DOHH2 (cell line): ENCODE data around the gene HCCS.

Source experiments
- H3F3A ChIP-seq: fragments of 200-600 bp; sonication (generic), shearing (Covaris generic); 2 replicates; pipeline ENCODE4 v1.6.0; 2016; ENCODE audit warnings: antibody characterized with exemption, mild to moderate bottlenecking; ENCODE audit not compliant: control insufficient read depth, insufficient read depth
- H3K27ac ChIP-seq: fragments of 200-600 bp; sonication (generic); 2 replicates; pipeline ENCODE4 v1.5.1; 2014; ENCODE audit warnings: low read depth, mild to moderate bottlenecking, low read length, moderate library complexity
- H3K27me3 ChIP-seq: fragments of 200-600 bp; sonication (generic); 2 replicates; pipeline ENCODE4 v1.6.1; 2014; ENCODE audit warnings: mild to moderate bottlenecking, low read length, mixed read lengths; ENCODE audit not compliant: control insufficient read depth
- H3K36me3 ChIP-seq: fragments of 200-600 bp; sonication (generic); 2 replicates; pipeline ENCODE4 v1.6.1; 2014; ENCODE audit warnings: mild to moderate bottlenecking, low read length, moderate library complexity, mixed read lengths; ENCODE audit not compliant: control insufficient read depth
- H3K4me1 ChIP-seq: fragments of 200-600 bp; sonication (generic); 2 replicates; pipeline ENCODE4 v1.6.1; 2014; ENCODE audit warnings: mild to moderate bottlenecking, low read length, mixed read lengths; ENCODE audit not compliant: control insufficient read depth
- H3K4me2 ChIP-seq: fragments of 200-600 bp; sonication (generic); 2 replicates; pipeline ENCODE4 v1.6.0; 2014; ENCODE audit warnings: mild to moderate bottlenecking, low read length, moderate library complexity
- H3K4me3 ChIP-seq: fragments of 200-600 bp; sonication (generic); 2 replicates; pipeline ENCODE4 v1.5.1; 2014; ENCODE audit warnings: mild to moderate bottlenecking, low read length, mixed read lengths
- H3K79me2 ChIP-seq: fragments of 200-600 bp; sonication (generic); 2 replicates; pipeline ENCODE4 v1.6.1; 2014; ENCODE audit warnings: mild to moderate bottlenecking, low read length, mixed read lengths; ENCODE audit not compliant: control insufficient read depth
- H3K9me2 ChIP-seq: fragments of 200-600 bp; sonication (generic); replicated peaks from 2 replicates; pipeline ENCODE4 v1.6.1; 2014; ENCODE audit warnings: mild to moderate bottlenecking, low read length, mixed read lengths; ENCODE audit not compliant: control insufficient read depth
- H3K9me3 ChIP-seq: fragments of 200-600 bp; sonication (generic); 2 replicates; pipeline ENCODE4 v1.6.1; 2014; ENCODE audit warnings: antibody characterized with exemption, low read length, mixed read lengths; ENCODE audit not compliant: control insufficient read depth, insufficient read depth
- H4K20me1 ChIP-seq: fragments of 200-600 bp; sonication (generic); 2 replicates; pipeline ENCODE4 v1.6.0; 2014; ENCODE audit warnings: low read depth, mild to moderate bottlenecking, antibody characterized with exemption, low read length, moderate library complexity; ENCODE audit not compliant: control insufficient read depth, insufficient read depth
- EZH2phosphoT487 ChIP-seq: fragments of 200-600 bp; sonication (generic); IDR thresholded peaks from 2 replicates; pipeline ENCODE4 v1.6.1; 2017; ENCODE audit warnings: borderline replicate concordance, mild to moderate bottlenecking, antibody characterized with exemption, low read length, moderate library complexity, mixed read lengths
- TF ChIP-seq, protein P1 (sequence below): fragments of 200-600 bp; sonication (generic); IDR thresholded peaks from one replicate; pipeline ENCODE4 v1.5.1; 2014; ENCODE audit warnings: antibody characterized with exemption, mild to moderate bottlenecking, low read depth, low read length; ENCODE audit not compliant: poor library complexity, severe bottlenecking

The HCCS gene

DNA sequence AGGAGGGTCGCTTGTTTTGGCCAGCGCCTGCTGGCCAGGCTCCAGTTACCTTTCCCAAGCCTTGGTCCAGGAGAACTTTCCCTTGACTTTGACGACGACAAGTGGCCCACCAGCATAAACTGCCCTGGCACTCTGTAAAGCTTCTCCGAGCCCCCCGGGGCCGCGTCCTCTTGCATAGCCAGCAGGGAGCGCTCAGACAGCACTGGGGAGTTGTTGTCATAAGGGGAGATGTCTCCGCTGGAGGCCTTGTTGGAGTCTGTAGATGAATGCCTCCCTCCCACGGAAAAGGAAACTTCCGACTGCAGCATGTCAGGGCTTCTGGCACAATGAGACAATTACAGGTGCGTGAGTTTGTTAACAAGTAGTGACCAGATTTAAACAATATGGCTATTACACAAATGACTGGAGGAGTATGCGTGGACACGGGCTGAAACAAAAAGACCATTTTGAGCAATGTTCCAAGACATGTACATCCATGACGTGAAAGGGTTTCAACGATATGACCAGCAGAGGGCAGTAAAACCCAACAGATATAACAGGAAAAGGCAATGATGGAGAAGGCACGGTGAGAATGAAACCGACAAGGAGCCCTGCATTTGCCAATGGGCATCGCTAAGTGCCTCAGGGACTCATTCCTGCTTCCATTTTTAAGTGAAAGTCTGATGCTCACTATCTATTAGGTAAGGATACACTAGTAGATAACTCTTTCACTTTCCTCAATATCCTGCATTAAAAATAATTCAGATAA is 33.0 kb downstream of the HCCS start:
- H4K20me1 ChIP-seq: no peaks in the 10 kb centered on the region
- no peaks in the 10 kb centered on the region for H3K36me3 ChIP-seq
- no peaks in the 10 kb centered on the region for H3F3A ChIP-seq
- no peak overlapping the region for H3K4me2 ChIP-seq
- TF ChIP-seq, protein P1, sequence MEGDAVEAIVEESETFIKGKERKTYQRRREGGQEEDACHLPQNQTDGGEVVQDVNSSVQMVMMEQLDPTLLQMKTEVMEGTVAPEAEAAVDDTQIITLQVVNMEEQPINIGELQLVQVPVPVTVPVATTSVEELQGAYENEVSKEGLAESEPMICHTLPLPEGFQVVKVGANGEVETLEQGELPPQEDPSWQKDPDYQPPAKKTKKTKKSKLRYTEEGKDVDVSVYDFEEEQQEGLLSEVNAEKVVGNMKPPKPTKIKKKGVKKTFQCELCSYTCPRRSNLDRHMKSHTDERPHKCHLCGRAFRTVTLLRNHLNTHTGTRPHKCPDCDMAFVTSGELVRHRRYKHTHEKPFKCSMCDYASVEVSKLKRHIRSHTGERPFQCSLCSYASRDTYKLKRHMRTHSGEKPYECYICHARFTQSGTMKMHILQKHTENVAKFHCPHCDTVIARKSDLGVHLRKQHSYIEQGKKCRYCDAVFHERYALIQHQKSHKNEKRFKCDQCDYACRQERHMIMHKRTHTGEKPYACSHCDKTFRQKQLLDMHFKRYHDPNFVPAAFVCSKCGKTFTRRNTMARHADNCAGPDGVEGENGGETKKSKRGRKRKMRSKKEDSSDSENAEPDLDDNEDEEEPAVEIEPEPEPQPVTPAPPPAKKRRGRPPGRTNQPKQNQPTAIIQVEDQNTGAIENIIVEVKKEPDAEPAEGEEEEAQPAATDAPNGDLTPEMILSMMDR: peak; percentile 62
- no peak for TF ChIP-seq EZH2phosphoT487
- H3K27ac ChIP-seq: no peak overlapping the region
- H3K79me2 ChIP-seq: no peaks in the 10 kb centered on the region
- no peaks in the 10 kb centered on the region for H3K9me3 ChIP-seq
- H3K4me3 ChIP-seq: no peak overlapping the region
- H3K27me3 ChIP-seq: no peaks in the 10 kb centered on the region
- H3K9me2 ChIP-seq: no peaks in the 10 kb centered on the region
- no peaks in the 10 kb centered on the region for H3K4me1 ChIP-seq

DNA sequence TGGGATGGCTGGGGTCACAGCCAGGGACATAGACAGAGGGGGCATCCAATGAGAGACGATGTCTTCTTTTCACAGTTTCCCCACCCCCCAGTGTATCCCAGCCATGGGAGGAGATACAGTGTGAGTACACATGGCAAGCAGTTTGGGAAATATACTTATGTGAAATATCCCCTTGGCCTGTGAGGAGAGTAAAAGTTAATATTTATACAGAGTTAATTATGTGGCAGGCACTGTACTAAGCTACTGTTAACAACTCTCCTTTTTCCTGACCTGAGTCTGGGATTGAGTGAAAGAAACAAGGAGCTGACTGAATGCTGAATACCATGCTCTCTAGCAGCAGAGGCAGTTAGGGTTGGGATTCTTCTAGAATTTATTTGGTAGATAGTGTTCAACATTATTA is 35.3 kb downstream of the HCCS start:
- Histone ChIP-seq H3K27me3 (no peaks in the 10 kb centered on the region), H3K79me2 (no peaks in the 10 kb centered on the region), H3K9me2 (no peaks in the 10 kb centered on the region), H3K36me3 (no peaks in the 10 kb centered on the region), H3K4me2 (no peak overlapping the region), H3K9me3 (no peaks in the 10 kb centered on the region), H3F3A (no peaks in the 10 kb centered on the region), H3K4me1 (no peaks in the 10 kb centered on the region), H3K4me3 (no peak overlapping the region), H3K27ac (no peak overlapping the region), H4K20me1 (no peaks in the 10 kb centered on the region)
- TF ChIP-seq, protein P1: no peak
- no peak for TF ChIP-seq EZH2phosphoT487

DNA sequence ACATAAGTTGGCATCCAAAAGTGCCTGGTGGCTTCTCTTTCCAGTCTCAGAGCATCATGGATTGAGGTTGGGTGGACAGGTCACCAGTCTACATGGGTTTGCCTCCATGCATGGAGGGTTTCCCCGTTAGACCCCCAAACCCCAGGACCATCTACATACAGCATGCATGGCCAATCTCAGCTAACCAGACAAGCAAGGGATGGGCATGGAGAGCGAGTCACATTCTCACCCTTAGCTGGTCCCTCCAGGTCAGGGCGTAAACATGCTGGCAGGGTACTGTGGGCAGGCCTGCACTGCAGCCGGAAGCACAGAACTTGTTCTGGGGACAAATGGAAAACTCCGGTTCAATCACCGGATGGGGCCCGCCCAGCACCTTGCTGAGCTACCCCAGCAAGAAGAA is 37.3 kb downstream of the HCCS start:
- no peaks in the 10 kb centered on the region for H3K36me3 ChIP-seq
- H3F3A ChIP-seq: no peaks in the 10 kb centered on the region
- no peak for TF ChIP-seq EZH2phosphoT487
- TF ChIP-seq, protein P1: no peak
- H3K4me2 ChIP-seq: no peak overlapping the region
- no peaks in the 10 kb centered on the region for H3K4me1 ChIP-seq
- no peak overlapping the region for H3K27ac ChIP-seq
- no peaks in the 10 kb centered on the region for H3K9me3 ChIP-seq
- no peaks in the 10 kb centered on the region for H3K9me2 ChIP-seq
- no peaks in the 10 kb centered on the region for H3K79me2 ChIP-seq
- H3K4me3 ChIP-seq: no peak overlapping the region
- H3K27me3 ChIP-seq: no peaks in the 10 kb centered on the region
- no peaks in the 10 kb centered on the region for H4K20me1 ChIP-seq
